ENCODE data around the gene PELO. TPM values are rescaled to one million over a fixed set of nuclear protein-coding genes. Genes with fewer than 3 reads are reported as not detected.

Gene PELO
- polyA plus RNA-seq, 2 donors: 3.9 to 12.5 TPM

DNA sequence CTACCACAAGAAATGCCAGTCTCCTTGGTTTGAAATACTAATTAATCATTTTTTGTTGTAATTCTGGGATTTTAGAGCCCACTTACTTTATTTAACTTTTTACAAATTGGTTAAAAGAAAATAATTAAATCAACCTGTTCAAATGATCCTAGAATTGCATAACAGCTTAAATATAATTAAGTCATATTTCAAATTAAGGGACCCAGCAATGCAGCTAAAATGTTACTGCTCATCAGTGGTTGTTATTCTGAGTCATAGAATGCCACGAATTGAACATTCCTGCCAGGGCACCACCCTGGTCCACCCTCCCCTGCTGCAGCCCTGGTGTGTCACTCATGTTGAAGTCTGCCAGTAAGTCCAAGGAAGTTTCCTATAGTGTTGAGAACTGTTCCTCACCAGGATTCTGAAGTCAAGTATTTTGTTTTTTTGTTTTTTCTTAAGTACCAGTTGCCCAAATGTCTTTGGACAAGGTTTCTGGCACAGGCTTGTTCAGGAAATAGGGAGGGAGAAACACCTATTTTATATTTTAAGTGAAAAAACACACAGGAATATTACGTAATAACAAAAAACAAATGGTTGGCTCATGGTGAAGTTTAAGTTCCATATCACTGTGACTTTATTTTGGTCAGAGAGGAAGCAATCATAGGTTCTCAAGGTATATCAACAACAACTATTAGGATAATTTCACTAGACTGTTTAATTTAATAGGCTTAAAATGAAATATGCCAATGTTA, 4.3 kb upstream of the PELO start:
- Histone ChIP-seq H3K27me3 (ENCODE audit: control insufficient read depth in 1 of 2, insufficient read depth in 2 of 2, low read length in 2 of 2) (no peaks in the 10 kb centered on the region), H3K4me1 (ENCODE audit: control insufficient read depth in 2 of 2, insufficient read depth in 2 of 2, low read length in 1 of 2) (peaks cover 0 to 2% of the 10 kb centered on the region in 2 donors), H3K27ac (ENCODE audit: low read depth in 2 of 2, low read length in 1 of 2) (no peak overlapping the region), H3K9me3 (ENCODE audit: control insufficient read depth in 2 of 2, insufficient read depth in 1 of 2, low read depth in 1 of 2, low read length in 1 of 2) (no peaks in the 10 kb centered on the region), H3K4me3 (ENCODE audit: low read depth in 1 of 2, low read length in 2 of 2) (no peak overlapping the region), H3K36me3 (ENCODE audit: control insufficient read depth in 2 of 2, insufficient read depth in 2 of 2, low read length in 1 of 2) (no peaks in the 10 kb centered on the region)
- 45 to 57% methylated on average over 2 of the region's 2 CpGs for WGBS, 2 donors

DNA sequence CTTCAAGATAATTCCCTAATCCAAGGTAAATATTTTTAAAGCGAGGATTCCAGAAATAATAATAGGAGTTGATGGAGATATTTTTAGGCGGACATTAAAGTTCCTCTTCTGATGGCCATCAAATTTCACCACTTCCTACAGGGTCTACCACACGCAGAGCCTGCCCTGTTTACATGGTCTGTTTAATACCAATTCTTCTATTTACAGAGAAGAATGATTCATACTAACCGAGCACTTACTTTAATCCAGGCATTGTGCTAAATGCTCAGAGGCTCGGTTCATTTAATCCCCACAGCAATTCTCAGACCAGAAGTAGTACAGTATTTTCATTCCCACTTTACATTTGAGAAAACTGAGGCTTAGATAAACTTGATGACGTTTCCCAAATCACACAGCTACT, 3.0 kb upstream of the PELO start:
- H3K4me3 ChIP-seq (ENCODE audit: low read depth in 1 of 2, low read length in 2 of 2): no peak overlapping the region
- 41 to 47% methylated on average over 6 of the region's 6 CpGs for WGBS, 2 donors
- no peaks in the 10 kb centered on the region for H3K9me3 ChIP-seq (ENCODE audit: control insufficient read depth in 2 of 2, insufficient read depth in 1 of 2, low read depth in 1 of 2, low read length in 1 of 2)
- H3K4me1 ChIP-seq (ENCODE audit: control insufficient read depth in 2 of 2, insufficient read depth in 2 of 2, low read length in 1 of 2): peaks cover 0 to 2% of the 10 kb centered on the region in 2 donors
- H3K27ac ChIP-seq (ENCODE audit: low read depth in 2 of 2, low read length in 1 of 2): no peak overlapping the region
- no peaks in the 10 kb centered on the region for H3K36me3 ChIP-seq (ENCODE audit: control insufficient read depth in 2 of 2, insufficient read depth in 2 of 2, low read length in 1 of 2)
- no peaks in the 10 kb centered on the region for H3K27me3 ChIP-seq (ENCODE audit: control insufficient read depth in 1 of 2, insufficient read depth in 2 of 2, low read length in 2 of 2)

DNA sequence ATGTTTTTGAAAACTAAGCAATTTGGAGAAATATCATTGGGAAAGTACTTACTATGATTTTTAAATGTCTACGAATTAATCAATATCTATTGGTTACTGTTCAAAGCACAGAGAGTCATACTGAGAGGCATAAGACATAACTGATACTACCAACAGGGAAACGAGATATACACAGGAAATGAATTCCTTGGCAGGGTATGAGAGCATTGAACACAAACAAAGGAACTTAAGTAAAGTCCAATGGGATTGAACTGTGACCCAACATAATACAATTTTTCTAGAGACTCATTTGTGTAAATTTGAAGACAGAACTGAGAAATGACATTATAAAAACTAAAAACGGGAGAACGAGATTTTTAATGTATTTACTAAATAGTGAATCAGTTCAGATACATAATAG, 1.3 kb upstream of the PELO start:
- no peak overlapping the region for H3K27ac ChIP-seq (ENCODE audit: low read depth in 2 of 2, low read length in 1 of 2)
- no peak overlapping the region for H3K4me3 ChIP-seq (ENCODE audit: low read depth in 1 of 2, low read length in 2 of 2)
- WGBS, 2 donors: 31 to 32% methylated on average over 4 of the region's 4 CpGs

DNA sequence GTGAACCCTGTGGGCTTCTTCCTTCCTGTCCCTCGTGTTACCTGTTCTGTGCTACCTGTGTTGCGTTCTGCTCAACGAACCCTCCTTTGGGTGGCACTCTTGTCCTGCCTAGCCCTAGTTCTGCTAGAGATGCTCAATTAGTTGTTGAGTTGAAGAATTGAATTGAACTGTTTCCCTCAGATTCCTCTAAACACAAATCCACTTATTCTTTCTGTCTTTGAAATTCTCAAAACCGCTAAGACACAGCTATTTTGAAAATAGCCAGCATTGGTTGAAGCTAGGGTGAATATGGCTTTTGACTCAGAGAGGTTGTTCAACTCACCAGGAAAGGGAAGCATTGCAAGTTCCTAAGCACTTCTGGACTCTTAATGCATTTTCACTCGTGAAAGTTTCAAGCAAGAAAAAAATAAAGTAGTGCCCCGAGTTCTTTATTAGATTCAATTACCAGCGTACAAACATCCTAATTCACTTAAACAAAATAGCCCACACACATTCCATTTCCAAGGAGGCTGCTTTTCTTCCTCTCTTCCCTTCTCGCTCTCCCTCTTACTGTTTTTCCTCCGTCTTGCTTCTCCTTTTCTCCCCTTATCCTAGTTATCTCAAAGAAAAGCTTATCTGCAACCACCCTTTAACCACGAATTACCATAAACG, 642 bp upstream of the PELO start:
- no peaks in the 10 kb centered on the region for H3K27me3 ChIP-seq (ENCODE audit: control insufficient read depth in 1 of 2, insufficient read depth in 2 of 2, low read length in 2 of 2)
- H3K4me3 ChIP-seq (ENCODE audit: low read depth in 1 of 2, low read length in 2 of 2): peak overlapping the region; percentile 56 to 71
- H3K36me3 ChIP-seq (ENCODE audit: control insufficient read depth in 2 of 2, insufficient read depth in 2 of 2, low read length in 1 of 2): no peaks in the 10 kb centered on the region
- H3K9me3 ChIP-seq (ENCODE audit: control insufficient read depth in 2 of 2, insufficient read depth in 1 of 2, low read depth in 1 of 2, low read length in 1 of 2): no peaks in the 10 kb centered on the region
- WGBS, 2 donors: 4% methylated on average over 11 of the region's 11 CpGs
- peak overlapping the region; percentile 82 to 83 for H3K27ac ChIP-seq (ENCODE audit: low read depth in 2 of 2, low read length in 1 of 2)
- H3K4me1 ChIP-seq (ENCODE audit: control insufficient read depth in 2 of 2, insufficient read depth in 2 of 2, low read length in 1 of 2): peaks cover 0 to 2% of the 10 kb centered on the region in 2 donors

More for the DNA sequence above, 1.3 kb upstream of the PELO start:
- peaks cover 0 to 2% of the 10 kb centered on the region in 2 donors for H3K4me1 ChIP-seq (ENCODE audit: control insufficient read depth in 2 of 2, insufficient read depth in 2 of 2, low read length in 1 of 2)
- H3K36me3 ChIP-seq (ENCODE audit: control insufficient read depth in 2 of 2, insufficient read depth in 2 of 2, low read length in 1 of 2): no peaks in the 10 kb centered on the region
- no peaks in the 10 kb centered on the region for H3K9me3 ChIP-seq (ENCODE audit: control insufficient read depth in 2 of 2, insufficient read depth in 1 of 2, low read depth in 1 of 2, low read length in 1 of 2)
- no peaks in the 10 kb centered on the region for H3K27me3 ChIP-seq (ENCODE audit: control insufficient read depth in 1 of 2, insufficient read depth in 2 of 2, low read length in 2 of 2)

DNA sequence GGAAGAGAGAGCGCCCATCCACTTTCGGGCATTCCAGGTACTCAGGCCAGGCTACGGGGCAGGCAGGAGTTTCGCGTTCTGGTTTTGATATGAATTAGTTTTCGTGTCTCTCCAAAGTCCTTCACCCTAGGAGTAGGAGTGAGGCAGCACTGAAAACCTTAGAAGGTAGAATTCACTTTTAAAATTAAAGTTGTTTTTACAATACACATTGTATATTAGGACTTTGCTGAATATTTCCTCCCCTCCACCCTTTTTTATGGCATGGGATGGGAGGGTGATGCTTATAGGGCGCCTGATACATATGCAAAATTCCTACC, 747 bp downstream of the PELO start:
- Histone ChIP-seq H3K36me3 (ENCODE audit: control insufficient read depth in 2 of 2, insufficient read depth in 2 of 2, low read length in 1 of 2) (no peaks in the 10 kb centered on the region), H3K4me3 (ENCODE audit: low read depth in 1 of 2, low read length in 2 of 2) (peak overlapping the region; percentile 56 to 71), H3K9me3 (ENCODE audit: control insufficient read depth in 2 of 2, insufficient read depth in 1 of 2, low read depth in 1 of 2, low read length in 1 of 2) (no peaks in the 10 kb centered on the region), H3K27me3 (ENCODE audit: control insufficient read depth in 1 of 2, insufficient read depth in 2 of 2, low read length in 2 of 2) (no peaks in the 10 kb centered on the region), H3K4me1 (ENCODE audit: control insufficient read depth in 2 of 2, insufficient read depth in 2 of 2, low read length in 1 of 2) (peaks cover 0 to 2% of the 10 kb centered on the region in 2 donors), H3K27ac (ENCODE audit: low read depth in 2 of 2, low read length in 1 of 2) (peak overlapping the region; percentile 82 to 83)
- 7 to 8% methylated on average over 7 of the region's 7 CpGs for WGBS, 2 donors

DNA sequence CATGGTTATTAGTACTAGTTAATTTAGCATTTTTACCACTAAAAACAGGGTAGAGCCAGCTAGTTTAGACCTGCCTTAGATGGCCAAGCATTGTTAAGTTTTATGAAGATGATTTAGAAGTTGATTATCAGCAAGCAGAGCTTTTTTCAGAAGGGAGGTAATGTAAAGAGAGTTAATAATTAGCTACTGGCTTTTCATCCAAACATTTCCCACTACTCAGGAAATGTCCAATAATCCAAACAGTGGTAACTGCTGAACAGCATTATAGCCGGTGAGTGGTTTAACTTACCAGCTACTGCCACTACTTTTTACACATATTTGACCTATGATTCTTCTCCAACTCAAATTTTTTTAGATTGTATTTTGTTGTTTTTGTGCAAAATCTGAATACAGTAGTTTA, 1.7 kb downstream of the PELO start:
- 53 to 64% methylated on average over 1 of the region's 1 CpG for WGBS, 2 donors
- Histone ChIP-seq H3K27me3 (ENCODE audit: control insufficient read depth in 1 of 2, insufficient read depth in 2 of 2, low read length in 2 of 2) (no peaks in the 10 kb centered on the region), H3K27ac (ENCODE audit: low read depth in 2 of 2, low read length in 1 of 2) (no peak overlapping the region), H3K9me3 (ENCODE audit: control insufficient read depth in 2 of 2, insufficient read depth in 1 of 2, low read depth in 1 of 2, low read length in 1 of 2) (no peaks in the 10 kb centered on the region), H3K36me3 (ENCODE audit: control insufficient read depth in 2 of 2, insufficient read depth in 2 of 2, low read length in 1 of 2) (no peaks in the 10 kb centered on the region), H3K4me3 (ENCODE audit: low read depth in 1 of 2, low read length in 2 of 2) (peak overlapping the region in 1 of 2 donors; percentile 71), H3K4me1 (ENCODE audit: control insufficient read depth in 2 of 2, insufficient read depth in 2 of 2, low read length in 1 of 2) (peaks cover 0 to 2% of the 10 kb centered on the region in 2 donors)

DNA sequence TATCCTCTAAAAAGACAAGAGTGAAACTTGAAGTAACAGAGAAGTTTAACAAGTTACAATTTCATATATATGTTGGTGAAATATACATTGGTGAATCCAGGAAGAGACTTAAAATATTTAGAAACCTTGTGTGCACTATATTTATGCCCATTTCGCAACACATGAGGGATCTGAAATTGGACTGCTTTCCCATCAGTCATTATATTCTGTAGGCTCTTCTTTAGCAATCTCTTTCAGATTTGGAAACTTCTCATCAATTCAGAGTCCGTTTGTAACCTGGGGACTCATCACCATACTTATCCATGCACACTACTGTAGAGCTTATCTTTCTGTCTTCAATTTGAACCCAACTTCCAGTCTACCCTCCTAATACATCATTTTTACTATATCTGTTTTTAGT, 2.1 kb downstream of the PELO start:
- H3K27ac ChIP-seq (ENCODE audit: low read depth in 2 of 2, low read length in 1 of 2): no peak overlapping the region
- 62 to 66% methylated on average over 2 of the region's 2 CpGs for WGBS, 2 donors

DNA sequence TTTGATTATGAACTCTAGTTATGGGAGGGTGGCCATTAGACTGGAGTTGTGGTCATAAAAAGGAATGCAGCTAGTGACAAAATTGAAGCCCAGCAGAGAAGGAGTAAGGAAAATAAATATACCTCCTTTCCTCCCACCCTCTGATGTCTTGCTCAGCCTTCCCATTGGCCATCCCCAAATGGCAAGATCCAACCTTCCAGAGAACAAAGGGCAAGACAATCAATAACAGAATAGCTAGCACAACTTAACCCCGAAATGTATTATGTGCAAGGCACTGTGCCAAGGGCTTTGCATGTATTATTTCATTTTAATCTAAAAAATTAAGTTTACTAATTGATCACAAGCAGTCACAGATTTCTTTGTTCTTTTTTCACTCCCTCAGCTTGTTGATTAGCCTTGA, 3.6 kb downstream of the PELO start:
- Histone ChIP-seq H3K9me3 (ENCODE audit: control insufficient read depth in 2 of 2, insufficient read depth in 1 of 2, low read depth in 1 of 2, low read length in 1 of 2) (no peaks in the 10 kb centered on the region), H3K27me3 (ENCODE audit: control insufficient read depth in 1 of 2, insufficient read depth in 2 of 2, low read length in 2 of 2) (no peaks in the 10 kb centered on the region), H3K4me3 (ENCODE audit: low read depth in 1 of 2, low read length in 2 of 2) (peak overlapping the region in 1 of 2 donors; percentile 71), H3K4me1 (ENCODE audit: control insufficient read depth in 2 of 2, insufficient read depth in 2 of 2, low read length in 1 of 2) (peaks cover 0 to 2% of the 10 kb centered on the region in 2 donors), H3K27ac (ENCODE audit: low read depth in 2 of 2, low read length in 1 of 2) (peak overlapping the region in 1 of 2 donors; percentile 51), H3K36me3 (ENCODE audit: control insufficient read depth in 2 of 2, insufficient read depth in 2 of 2, low read length in 1 of 2) (no peaks in the 10 kb centered on the region)
- 75 to 80% methylated on average over 1 of the region's 1 CpG for WGBS, 2 donors

More for the DNA sequence above, 2.1 kb downstream of the PELO start:
- H3K27me3 ChIP-seq (ENCODE audit: control insufficient read depth in 1 of 2, insufficient read depth in 2 of 2, low read length in 2 of 2): no peaks in the 10 kb centered on the region
- H3K9me3 ChIP-seq (ENCODE audit: control insufficient read depth in 2 of 2, insufficient read depth in 1 of 2, low read depth in 1 of 2, low read length in 1 of 2): no peaks in the 10 kb centered on the region
- H3K4me1 ChIP-seq (ENCODE audit: control insufficient read depth in 2 of 2, insufficient read depth in 2 of 2, low read length in 1 of 2): peaks cover 0 to 2% of the 10 kb centered on the region in 2 donors
- H3K4me3 ChIP-seq (ENCODE audit: low read depth in 1 of 2, low read length in 2 of 2): peak overlapping the region in 1 of 2 donors; percentile 71
- no peaks in the 10 kb centered on the region for H3K36me3 ChIP-seq (ENCODE audit: control insufficient read depth in 2 of 2, insufficient read depth in 2 of 2, low read length in 1 of 2)

DNA sequence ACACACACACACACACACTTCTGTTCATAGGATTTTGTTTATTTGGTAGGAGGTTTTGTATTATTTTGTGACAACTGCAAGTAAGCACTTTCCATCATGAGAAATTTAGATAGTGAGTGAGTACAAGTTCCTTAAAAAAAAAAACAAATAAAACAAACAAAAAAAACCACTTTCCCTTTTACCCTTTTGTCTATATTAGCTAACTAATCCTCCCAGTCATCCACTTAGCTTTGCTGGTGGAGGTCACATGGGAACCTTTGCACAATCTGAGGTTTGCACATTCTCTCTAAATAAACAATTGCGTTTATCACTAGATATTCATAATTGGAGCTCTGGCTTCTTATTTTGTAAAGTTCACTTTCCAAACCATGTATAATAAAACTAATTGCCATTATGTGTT, 6.8 kb downstream of the PELO start:
- Histone ChIP-seq H3K4me3 (ENCODE audit: low read depth in 1 of 2, low read length in 2 of 2) (no peak overlapping the region), H3K9me3 (ENCODE audit: control insufficient read depth in 2 of 2, insufficient read depth in 1 of 2, low read depth in 1 of 2, low read length in 1 of 2) (no peaks in the 10 kb centered on the region), H3K27me3 (ENCODE audit: control insufficient read depth in 1 of 2, insufficient read depth in 2 of 2, low read length in 2 of 2) (no peaks in the 10 kb centered on the region), H3K27ac (ENCODE audit: low read depth in 2 of 2, low read length in 1 of 2) (no peak overlapping the region), H3K4me1 (ENCODE audit: control insufficient read depth in 2 of 2, insufficient read depth in 2 of 2, low read length in 1 of 2) (no peaks in the 10 kb centered on the region), H3K36me3 (ENCODE audit: control insufficient read depth in 2 of 2, insufficient read depth in 2 of 2, low read length in 1 of 2) (no peaks in the 10 kb centered on the region)
- 46 to 67% methylated on average over 1 of the region's 1 CpG for WGBS, 2 donors

DNA sequence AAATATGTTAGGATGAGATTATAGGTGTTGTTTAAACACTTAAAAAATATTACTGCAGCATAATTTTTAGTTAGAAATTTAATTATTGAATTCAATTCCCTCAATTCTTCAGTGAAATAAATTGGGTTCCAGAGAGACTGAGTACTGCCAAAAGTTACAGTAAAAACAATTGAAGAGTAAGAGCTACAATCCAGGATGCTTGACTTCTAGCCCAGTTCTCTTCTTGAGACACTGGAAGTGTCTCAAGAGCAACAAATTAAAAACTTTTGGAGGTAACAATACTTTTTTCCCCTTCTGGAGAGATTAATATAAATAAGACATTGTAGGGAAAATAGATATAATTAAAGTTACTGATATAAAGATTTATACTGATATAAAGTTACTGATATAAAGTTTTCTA, 8.3 kb downstream of the PELO start:
- no peaks in the 10 kb centered on the region for H3K27me3 ChIP-seq (ENCODE audit: control insufficient read depth in 1 of 2, insufficient read depth in 2 of 2, low read length in 2 of 2)
- no peaks in the 10 kb centered on the region for H3K9me3 ChIP-seq (ENCODE audit: control insufficient read depth in 2 of 2, insufficient read depth in 1 of 2, low read depth in 1 of 2, low read length in 1 of 2)
- no peak overlapping the region for H3K27ac ChIP-seq (ENCODE audit: low read depth in 2 of 2, low read length in 1 of 2)
- no peaks in the 10 kb centered on the region for H3K36me3 ChIP-seq (ENCODE audit: control insufficient read depth in 2 of 2, insufficient read depth in 2 of 2, low read length in 1 of 2)
- H3K4me1 ChIP-seq (ENCODE audit: control insufficient read depth in 2 of 2, insufficient read depth in 2 of 2, low read length in 1 of 2): peaks cover 0 to 2% of the 10 kb centered on the region in 2 donors
- no peak overlapping the region for H3K4me3 ChIP-seq (ENCODE audit: low read depth in 1 of 2, low read length in 2 of 2)
